Ramos (cell line): Measurements from ENCODE around the gene DBP.
"Not testable (repeated sequence)": the region's sequence is repeated elsewhere in the genome, so short reads cannot be mapped to it uniquely, and the experiment has no call there.

Experiments
- in situ Hi-C: fragments of 300-500 bp; cut with MboI; formaldehyde crosslinking; loops from one replicate; pipeline ENCODE4 v1.14.3; 2022; ENCODE audit warnings: low sequenced_read_pairs; ENCODE audit not compliant: unreplicated experiment

DBP gene

DNA sequence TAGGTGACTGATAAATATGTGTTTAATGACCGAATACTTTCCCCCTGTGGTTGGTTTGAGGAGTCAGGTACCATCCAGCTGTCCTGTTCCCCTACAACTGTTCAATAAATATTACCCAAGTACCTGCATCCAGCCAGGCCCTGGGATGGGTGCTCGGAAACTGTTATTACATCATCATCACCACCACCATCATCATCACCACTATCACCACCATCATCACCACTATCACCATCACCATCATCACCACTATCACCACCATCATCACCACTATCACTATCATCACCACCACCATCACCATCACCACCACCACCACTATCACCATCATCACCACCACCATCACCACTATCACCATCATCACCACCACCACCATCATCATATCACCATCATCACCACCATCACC lies 31.6 kb upstream of the DBP start:
- in situ Hi-C loops = no loop called here

DNA sequence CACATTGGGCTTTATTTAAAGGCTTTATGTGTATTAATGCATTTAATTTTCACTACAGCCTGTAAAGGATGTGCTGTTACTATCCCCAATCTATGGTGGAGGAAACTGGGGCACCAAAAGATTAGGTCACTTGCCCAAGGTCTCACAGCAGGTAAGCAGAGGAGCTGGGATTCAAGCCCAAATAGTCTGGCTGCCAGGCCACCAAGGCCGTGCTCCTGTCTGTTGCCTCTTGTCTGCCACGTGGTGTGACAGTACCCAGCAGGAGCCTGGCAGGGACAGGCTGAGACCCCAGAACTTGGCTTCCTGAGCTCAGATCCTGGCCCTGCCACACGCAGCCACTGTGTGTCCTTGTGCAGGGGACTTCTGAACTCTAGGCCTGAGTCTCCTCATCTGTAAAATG lies 31.2 kb upstream of the DBP start:
- in situ Hi-C loops = no loop called here

DNA sequence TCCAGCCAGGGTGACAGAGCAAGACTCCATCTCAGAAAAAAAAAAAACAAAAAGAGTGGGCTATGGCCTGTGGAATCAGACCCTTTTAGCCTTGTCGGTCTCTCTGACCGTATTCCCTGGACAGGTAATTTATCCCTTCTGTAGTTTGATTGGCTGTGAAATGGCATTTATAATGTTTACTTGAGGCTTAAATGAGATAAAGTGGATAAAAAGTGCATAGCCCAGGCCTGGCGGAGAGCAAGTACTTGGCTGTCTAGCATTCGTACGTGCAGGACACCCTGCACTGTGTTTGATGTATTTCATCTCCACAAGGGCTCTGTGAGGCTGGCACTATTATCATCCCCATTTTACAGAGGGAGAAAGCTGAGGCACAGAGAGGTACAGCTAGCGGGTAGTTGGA lies 28.6 kb upstream of the DBP start:
- in situ Hi-C loops = no loop called here

DNA sequence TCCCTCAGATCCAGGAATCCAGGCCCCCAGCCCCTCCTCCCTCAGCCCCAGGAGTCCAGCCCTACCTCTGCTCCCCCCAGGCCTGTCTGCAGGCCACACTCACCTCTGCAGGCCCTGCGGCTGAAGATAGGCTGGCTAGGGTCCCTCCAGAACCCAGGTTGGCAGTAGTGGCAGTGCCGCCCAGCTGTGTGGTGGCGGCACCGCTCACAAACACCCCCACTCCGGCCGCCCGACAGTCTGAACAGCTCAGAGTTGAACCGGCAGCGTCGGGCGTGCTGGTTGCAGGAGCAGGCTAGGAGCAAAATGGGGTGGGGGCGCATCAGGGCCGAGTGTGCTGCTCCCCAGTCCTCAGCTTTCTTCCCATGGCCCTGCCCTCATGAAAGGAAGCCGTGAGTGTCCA lies 27.3 kb upstream of the DBP start:
- in situ Hi-C loops = no loop called here

DNA sequence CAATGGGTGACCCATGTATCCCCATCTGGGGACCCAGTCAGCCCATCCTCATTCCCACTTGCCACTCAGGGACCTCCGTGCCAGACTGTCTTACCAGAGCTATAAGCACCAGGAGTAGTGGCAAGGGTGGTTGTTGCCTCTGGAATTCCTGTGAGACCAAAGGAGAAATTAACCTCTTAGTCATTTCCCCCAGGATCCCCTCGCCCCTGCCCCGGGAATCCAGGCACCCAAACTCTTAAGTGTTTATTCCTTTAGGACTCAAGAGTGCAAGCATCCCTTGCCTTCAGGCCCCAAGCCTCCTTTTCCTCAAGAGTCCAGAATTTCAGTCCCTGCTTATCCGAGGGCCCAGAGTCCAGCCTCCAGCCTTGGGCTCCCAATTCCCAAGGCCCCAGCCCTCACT lies 26.5 kb upstream of the DBP start:
- in situ Hi-C loops = no loop called here

DNA sequence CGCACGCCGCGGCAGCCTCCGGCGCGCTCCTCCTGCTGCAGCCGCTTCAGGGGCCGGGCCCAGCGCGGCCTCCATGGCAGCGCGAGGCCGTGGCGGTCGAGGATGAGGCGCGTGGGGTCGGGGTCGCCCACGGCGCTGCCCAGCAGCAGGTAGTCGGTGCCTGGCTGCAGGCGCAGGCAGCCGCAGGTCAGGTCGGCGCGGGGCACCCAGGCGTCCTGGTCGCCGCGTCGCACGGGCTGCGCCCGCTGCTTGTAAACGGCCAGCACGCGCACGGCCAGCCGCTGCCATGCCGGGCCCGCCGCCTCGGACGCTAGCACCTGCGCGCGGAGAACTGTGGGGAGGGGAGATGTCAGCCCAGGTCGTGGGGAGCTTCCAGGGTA lies 24.5 kb upstream of the DBP start:
- in situ Hi-C loops = no loop called here

DNA sequence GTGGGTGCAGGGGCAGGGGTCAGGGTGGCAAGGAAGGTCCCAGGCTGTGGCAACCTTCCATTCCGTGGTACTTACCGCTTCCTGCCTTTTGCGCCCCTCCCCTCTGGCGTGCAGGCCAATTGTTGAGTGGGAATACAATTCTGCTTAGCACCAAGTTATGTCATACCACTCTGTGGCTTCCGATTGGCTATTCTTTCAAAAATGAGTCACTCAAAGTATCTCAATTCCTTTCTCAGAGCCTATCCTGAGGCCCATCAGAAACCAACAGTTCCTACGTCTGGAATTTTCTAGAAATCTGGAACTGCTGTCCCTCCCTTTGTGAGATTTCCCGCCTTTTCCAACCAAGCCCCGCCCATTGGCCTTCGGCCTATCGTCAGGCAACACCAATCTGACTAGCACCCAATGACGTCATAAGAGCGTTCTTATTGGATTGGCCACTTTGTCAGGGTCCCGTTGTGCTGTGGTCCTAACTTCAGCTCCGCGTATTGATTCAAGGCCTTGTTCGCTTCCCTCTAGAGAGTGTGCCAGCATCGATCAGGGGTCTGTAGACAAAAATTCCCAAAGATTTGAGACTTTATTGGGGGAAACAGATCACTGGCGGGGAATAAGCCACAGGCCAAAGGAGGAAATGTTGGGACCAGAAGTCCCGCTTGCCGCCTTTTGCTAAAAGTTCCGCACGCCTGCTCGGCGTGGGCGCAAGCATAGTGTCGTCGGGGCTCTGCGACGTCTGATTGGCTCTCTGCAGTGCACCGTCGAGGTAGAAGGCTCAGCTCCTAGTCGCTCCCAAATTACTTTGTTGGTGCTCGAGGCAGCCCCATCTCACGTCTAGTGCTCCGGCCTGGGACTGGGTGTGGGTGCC lies 23.9 kb upstream of the DBP start:
- in situ Hi-C loops = no loop called here

DNA sequence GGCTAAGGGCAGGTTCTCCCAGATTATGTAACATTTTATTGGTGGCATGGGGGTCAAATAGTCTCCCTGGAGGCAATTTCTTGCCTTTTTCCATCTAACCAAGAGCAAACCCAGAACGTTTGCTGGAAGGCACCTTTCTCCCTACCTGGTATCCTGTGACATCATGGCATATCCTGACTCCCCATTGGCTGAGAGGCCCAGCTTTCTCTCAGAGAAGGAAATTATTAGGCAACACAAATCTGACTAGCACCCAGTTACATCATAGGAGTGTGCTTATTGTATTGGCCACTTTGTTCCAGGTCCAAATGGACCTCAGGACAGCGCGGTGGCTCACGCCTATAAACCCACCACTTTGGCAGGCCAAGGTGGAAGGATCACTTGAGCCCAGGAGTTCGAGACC lies 22.6 kb upstream of the DBP start:
- in situ Hi-C loops = no loop called here

DNA sequence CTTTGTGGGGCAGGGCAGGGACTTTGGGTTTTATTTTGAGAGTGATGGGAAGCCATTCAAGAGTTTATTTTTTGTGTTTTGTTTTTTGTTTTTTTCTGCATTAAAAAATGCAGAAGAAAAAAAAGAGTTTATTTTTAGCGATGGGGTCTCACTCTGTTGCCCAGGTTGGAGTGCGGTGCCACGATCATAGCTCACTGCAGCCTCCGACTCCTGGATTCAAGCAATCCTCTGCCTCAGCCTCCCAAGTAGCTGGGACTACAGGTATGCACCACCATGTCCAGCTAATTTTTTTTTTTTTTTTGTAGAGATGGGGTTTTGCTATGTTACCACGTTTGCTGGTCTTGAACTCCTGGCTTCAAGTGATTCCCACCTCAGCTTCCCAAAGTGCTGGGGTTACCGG lies 21.3 kb upstream of the DBP start:
- in situ Hi-C loops = no loop called here

DNA sequence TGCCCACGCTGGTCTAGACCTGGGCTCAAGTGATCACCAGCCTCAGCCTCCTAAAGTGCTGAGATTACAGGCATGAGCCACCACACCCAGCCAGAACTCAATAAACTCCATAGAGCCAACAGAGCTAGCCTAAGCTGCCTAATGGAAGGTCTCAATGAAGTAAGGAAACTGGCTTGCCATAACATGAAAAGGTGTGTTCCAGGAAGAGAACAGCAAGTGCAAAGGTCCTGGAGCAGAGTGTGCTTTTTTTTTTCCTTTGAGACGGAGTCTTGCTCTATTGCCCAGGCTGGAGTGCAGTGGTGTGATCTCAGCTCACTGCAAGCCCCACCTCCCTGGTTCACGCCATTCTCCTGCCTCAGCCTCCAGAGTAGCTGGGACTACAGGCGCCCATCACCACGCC lies 20.6 kb upstream of the DBP start:
- in situ Hi-C loops = not testable (repeated sequence)

DNA sequence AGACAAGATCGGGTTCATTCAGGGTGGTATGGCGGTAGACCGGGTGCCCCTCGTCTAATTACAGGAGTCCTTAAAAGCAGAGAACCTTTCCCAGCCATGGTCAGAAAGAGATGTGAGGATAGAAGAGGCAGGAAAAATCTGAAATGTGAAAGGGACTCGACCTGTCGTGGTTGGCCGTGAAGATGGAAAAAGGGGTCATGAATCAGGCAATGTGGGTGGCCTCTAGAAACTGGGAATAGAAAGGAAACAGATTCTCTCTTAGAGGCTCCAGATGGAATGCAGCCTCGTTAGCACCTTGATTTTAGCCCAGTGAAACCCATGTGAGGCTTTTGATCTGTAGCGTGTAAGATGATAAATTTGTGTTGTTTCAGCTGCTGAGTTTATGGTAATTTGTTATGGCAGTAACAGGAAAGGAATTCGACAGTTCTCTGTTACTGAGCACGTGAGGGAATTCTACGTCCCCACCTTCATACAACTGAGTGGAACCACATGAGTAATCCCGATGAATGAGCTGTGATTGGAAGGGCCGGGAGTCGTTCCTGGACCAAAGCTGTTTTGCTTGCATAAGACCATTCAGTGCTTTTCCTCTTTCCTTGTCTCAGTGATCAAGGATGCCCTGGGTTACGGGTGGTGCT lies 19.8 kb upstream of the DBP start:
- in situ Hi-C loops = no loop called here

DNA sequence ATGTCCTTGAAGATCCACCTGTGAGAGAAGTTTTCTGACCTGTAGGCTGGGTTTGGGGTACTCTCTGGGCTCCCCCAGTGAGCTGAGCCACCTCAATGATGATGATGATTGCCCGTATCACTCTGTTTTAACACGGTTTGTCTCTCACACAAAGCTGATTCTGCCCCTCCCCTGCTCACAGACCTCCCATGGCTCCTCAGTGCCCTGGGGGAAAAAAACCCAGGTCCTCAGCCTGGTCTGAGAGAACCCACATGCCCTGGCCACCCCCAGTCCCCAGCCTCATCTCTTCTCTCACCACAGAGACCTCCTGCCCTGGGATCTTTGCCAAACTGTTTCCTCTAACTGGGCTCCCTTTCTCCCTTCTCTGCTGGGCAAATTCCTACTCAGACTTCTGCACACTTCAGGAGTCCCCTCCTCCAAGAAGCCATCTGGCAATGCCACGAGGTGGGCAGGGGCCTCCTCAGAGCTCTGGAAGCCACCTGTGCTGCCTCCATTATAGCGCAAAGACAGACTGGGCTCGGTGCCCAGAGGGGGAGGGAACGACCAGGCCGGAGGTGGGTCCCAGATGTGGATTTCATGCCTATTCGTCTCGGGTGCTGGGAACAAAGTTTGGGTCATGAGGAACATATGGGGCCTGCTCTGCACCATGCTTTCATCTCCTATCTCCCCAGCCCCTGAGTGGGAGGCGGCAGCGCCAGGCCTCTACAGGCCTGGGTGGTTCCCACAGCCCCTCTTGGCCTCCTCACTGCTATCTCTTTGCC lies 17.3 kb upstream of the DBP start:
- in situ Hi-C loops = no loop called here

DNA sequence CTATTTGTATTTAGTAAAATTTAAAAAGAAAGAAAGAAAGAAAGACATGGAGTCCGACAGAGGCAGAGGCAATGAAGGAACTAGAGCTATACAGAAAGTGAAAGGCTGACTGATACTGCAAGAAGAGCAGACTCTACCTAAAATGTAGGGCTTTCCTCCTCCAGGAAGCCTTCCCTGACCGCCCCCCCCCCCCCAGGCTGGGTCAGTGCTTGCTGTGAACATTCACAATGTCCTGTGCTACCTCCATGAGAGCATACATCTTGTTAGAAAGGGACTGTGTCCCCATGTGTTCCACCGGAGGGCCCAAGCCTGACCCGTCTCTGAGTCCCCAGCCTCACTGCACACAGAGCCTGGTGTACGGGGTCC lies 14.5 kb upstream of the DBP start:
- in situ Hi-C loops = no loop called here

DNA sequence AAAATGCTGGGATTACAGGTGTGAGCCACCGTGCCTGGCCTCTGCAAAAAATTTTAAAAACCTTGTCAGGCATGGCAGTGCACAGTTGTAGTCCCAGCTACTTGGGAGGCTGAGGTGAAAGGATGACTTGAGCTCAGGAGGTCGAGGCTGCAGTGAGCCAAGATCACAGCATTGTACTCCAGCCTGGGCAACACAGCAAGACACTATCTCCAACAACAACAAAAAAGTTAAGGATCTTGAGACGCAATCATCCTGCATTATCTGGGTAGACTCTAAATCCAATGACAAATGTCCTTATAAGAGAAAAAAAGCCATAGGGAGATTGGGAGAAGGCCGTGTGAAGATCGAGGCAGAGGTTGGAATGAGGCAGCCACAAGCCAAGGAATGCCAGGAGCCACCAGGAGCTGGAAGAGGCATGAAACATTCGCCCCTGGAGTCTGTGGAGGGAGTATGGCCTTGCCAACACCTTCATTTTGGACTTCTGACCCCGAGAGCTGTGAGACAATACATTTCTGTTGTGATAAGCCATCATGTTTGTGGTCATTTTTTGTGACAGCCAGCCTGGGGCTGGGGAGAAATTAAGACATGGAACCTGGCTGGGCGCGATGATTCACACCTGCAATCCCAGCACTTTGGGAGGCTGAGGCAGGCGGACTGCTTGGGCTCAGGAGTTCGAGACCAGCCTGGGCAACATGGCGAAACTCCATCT lies 13.9 kb upstream of the DBP start:
- in situ Hi-C loops = no loop called here

DNA sequence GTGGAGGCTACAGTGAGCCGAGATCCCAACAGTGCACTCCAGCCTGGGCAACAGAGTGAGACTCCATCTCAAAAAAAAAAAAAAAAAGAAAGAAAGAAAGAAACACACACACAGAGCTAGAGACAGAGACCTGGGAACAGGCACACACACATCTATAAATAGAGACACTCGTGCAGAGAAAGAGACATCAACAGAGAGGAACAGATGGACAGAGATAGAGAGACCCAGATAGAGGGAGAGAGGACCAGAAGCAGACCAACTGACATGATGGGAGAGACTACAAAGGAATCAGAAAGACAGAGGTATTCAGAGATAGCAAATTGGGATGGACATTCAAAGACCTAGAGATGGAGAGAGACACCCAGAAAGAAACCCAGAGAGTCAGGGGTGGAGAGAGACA lies 11.0 kb upstream of the DBP start:
- in situ Hi-C loops = loop anchor here (10.0 kb wide), 1 partner anchor 317 kb away; the partner anchor contains the start of gene FTL

DNA sequence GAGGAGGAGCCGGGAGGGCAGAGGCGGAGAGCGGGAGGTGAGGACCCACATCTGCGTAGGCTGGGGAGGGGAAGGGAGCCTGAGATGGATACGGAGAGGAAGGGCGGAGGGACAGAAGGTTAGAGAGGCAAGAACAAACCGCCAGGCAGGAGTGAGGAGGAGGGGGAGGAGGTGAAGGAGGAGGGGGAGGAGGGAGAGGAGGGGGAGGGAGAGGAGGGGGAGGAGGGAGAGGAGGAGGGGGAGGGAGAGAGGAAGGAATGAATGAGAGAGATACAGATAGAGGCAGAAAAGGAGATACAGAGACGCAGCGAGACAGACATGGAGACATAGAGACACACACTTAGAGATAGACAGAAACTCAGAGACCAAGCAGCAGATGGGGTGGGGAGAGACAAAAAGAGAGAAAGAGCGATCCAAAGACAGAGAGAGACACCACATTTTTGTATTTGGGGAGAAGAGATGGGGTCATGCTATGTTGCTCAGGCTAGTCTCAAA lies 9.6 kb upstream of the DBP start:
- in situ Hi-C loops = loop anchor here (10.0 kb wide), 1 partner anchor 318 kb away; the partner anchor contains the start of gene FTL

DNA sequence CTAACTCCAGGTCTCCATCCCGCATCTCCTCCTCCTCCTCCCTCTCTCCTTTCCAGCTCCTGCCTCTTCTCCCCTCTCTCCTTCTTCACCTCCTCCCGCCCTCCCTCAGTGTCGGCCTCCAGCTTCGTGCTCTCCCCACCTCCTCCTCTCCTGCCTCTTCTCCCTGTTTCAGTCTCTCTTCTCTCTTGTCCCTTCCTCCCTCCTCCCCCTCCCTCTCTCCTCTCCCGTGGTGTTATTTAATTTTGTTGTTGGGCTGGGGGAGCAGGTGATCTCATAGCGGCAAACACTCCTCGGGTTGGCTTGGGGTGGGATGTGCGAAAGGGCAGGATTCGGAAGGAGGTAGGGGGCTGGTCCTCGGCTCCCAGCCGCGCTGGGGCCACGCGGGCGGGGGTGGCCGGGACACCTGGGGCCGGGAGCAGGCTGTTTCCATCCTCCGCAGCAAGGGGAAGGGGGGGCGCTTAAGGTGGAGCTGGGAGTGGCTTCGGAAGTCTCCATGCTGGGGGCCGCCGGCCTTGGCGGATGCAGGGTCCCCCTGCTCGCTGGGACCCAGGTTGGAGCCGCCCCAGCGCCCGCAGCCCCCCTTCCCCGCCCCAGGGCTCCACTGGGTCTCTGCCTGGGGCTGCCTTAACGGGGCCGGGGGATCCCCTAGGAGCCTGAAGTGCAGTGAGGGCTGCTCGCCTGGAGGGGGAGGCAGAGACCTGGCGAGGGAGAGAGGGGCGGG lies 9.0 kb upstream of the DBP start, which contains the start of gene CA11:
Gene CA11 (minus strand): TSS at position 187 of the 721 bp plus-strand sequence. CDS start 555 bp downstream, outside the sequence.
- in situ Hi-C loops = loop anchor here (10.0 kb wide), 1 partner anchor 319 kb away; the partner anchor contains the start of gene FTL

DNA sequence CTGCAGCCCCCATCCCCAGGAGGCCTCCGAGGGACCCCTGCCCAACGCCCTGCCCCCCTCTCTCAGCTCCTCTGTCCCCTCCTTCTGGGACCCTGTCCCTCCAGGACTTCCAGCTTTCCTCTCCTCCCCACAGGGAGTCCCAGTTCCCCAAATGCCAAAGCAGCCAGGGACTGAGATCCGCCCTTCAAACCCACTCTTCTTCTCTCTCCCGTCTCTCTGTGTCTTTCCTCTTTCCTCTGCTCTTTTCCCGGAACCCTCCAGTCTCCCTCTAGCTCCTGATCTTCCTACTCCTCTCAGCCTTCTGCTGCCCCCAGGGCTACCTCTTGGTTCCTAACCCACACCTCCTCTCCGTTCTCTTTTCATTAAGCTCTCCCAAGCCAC lies 8.4 kb upstream of the DBP start:
- in situ Hi-C loops = loop anchor here (10.0 kb wide), 1 partner anchor 319 kb away; the partner anchor contains the start of gene FTL

DNA sequence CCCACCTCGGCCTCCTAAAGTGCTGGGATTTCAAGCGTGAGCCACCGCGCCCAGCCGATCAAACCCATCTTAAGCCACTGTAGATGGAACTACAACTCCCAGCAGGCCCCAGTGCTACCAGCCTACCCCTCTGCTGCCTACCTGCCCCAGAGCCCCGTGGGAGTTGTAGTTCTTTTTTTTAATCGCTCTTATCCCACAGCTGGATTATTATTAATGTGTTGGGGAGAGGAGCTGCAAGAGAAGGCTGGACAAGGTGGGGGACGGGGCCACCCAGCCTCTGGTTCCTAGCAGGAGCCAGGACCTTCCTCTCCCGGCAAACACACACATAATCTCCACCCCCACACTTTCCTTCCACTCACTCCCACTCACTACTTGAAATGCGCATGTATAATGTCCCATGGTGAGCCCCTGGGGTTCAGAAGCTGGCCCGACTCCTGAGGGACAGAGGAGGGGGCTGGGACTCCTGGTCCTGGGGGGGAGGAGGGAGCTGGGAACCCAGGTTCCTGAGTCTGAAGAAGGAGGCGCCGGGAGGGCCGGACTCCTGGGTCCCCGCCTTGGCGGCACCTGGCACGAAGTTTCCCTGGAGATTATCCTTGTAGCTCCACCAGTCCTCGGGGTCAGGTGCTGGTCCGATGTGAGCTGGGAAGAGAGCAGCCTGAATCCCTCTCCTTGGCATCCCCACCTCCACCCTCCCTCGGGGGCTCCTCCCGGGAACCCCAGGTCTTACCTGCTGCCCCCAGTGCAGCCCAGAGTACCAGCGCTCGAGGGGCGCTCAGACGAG lies 7.8 kb upstream of the DBP start:
- in situ Hi-C loops = loop anchor here (10.0 kb wide), 1 partner anchor 320 kb away; the partner anchor contains the start of gene FTL
